LNCAP (cell line): ENCODE data around the gene ARSK.

ENCODE experiments used
- TF ChIP-seq, protein P1 (sequence below): fragments of 450-650 bp; IDR thresholded peaks from 2 replicates; pipeline ENCODE4 v1.5.1; 2017; ENCODE audit warnings: mild to moderate bottlenecking

ARSK gene

GRCh38 chr5:95613514-95613913, 58.6 kb downstream of the ARSK start:
- TF ChIP-seq, protein P1, sequence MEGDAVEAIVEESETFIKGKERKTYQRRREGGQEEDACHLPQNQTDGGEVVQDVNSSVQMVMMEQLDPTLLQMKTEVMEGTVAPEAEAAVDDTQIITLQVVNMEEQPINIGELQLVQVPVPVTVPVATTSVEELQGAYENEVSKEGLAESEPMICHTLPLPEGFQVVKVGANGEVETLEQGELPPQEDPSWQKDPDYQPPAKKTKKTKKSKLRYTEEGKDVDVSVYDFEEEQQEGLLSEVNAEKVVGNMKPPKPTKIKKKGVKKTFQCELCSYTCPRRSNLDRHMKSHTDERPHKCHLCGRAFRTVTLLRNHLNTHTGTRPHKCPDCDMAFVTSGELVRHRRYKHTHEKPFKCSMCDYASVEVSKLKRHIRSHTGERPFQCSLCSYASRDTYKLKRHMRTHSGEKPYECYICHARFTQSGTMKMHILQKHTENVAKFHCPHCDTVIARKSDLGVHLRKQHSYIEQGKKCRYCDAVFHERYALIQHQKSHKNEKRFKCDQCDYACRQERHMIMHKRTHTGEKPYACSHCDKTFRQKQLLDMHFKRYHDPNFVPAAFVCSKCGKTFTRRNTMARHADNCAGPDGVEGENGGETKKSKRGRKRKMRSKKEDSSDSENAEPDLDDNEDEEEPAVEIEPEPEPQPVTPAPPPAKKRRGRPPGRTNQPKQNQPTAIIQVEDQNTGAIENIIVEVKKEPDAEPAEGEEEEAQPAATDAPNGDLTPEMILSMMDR, result no peak

GRCh38 chr5:95615164-95615467, 60.2 kb downstream of the ARSK start:
- TF ChIP-seq, protein P1, result no peak

- TF ChIP-seq, protein P1, result no peak
Measured at GRCh38 chr5:95617057-95617456, 62.2 kb downstream of the ARSK start.

GRCh38 chr5:95619096-95619495, 64.2 kb downstream of the ARSK start:
- TF ChIP-seq, protein P1, result no peak

- TF ChIP-seq, protein P1, result no peak
Measured at GRCh38 chr5:95619514-95620029, 64.7 kb downstream of the ARSK start.

DNA sequence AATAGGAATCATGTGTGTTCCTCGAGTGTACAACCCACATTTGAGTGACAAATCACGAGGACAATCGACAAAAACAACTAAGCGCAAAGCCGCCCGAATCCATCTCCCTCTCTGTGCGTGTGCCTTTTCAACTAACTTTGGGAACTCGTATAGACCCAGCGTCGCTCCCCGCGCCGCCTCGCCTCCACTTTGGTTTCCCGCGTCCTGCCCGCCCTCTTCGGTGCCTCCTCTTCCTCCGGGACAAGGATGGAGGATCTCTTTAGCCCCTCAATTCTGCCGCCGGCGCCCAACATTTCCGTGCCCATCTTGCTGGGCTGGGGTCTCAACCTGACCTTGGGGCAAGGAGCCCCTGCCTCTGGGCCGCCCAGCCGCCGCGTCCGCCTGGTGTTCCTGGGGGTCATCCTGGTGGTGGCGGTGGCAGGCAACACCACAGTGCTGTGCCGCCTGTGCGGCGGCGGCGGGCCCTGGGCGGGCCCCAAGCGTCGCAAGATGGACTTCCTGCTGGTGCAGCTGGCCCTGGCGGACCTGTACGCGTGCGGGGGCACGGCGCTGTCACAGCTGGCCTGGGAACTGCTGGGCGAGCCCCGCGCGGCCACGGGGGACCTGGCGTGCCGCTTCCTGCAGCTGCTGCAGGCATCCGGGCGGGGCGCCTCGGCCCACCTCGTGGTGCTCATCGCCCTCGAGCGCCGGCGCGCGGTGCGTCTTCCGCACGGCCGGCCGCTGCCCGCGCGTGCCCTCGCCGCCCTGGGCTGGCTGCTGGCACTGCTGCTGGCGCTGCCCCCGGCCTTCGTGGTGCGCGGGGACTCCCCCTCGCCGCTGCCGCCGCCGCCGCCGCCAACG, 65.3 kb downstream of the ARSK start, which contains the start of gene GPR150:
Gene GPR150 (plus strand): TSS at position 58 of the 840 bp plus-strand sequence. CDS start 189 bp downstream, at position 247.
- TF ChIP-seq, protein P1, result no peak

DNA sequence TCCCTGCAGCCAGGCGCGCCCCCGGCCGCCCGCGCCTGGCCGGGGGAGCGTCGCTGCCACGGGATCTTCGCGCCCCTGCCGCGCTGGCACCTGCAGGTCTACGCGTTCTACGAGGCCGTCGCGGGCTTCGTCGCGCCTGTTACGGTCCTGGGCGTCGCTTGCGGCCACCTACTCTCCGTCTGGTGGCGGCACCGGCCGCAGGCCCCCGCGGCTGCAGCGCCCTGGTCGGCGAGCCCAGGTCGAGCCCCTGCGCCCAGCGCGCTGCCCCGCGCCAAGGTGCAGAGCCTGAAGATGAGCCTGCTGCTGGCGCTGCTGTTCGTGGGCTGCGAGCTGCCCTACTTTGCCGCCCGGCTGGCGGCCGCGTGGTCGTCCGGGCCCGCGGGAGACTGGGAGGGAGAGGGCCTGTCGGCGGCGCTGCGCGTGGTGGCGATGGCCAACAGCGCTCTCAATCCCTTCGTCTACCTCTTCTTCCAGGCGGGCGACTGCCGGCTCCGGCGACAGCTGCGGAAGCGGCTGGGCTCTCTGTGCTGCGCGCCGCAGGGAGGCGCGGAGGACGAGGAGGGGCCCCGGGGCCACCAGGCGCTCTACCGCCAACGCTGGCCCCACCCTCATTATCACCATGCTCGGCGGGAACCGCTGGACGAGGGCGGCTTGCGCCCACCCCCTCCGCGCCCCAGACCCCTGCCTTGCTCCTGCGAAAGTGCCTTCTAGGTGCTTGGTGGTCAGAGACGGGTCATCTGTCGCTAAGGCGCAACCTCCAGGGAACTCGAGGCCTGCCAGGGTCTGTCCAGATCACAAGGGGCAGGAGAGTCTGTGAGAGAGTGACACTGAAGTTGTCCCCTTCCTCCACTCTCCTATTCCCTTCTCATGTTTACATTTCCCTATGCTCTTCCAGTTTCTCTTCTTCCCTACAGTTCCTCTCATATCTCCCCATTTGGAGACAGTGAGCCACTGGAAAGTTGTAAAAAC, 66.3 kb downstream of the ARSK start:
- TF ChIP-seq, protein P1, result no peak
